ENCODE measurements around the gene SH3BP1. TPM values are rescaled to one million over a fixed set of nuclear protein-coding genes. Genes with fewer than 3 reads are reported as not detected.

SH3BP1 gene
- total and polyA plus RNA-seq, 2 experiments from 2014 or later, result 9.5 to 46.7 TPM

- H3K9me2 ChIP-seq (ENCODE audit: insufficient read depth), result no peaks in the 10 kb centered on the region
- H3K27ac Mint-ChIP-seq, result no peak overlapping the region
- TF ChIP-seq, protein P1, sequence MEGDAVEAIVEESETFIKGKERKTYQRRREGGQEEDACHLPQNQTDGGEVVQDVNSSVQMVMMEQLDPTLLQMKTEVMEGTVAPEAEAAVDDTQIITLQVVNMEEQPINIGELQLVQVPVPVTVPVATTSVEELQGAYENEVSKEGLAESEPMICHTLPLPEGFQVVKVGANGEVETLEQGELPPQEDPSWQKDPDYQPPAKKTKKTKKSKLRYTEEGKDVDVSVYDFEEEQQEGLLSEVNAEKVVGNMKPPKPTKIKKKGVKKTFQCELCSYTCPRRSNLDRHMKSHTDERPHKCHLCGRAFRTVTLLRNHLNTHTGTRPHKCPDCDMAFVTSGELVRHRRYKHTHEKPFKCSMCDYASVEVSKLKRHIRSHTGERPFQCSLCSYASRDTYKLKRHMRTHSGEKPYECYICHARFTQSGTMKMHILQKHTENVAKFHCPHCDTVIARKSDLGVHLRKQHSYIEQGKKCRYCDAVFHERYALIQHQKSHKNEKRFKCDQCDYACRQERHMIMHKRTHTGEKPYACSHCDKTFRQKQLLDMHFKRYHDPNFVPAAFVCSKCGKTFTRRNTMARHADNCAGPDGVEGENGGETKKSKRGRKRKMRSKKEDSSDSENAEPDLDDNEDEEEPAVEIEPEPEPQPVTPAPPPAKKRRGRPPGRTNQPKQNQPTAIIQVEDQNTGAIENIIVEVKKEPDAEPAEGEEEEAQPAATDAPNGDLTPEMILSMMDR (conservative IDR thresholded peaks at IDR 0.05; ENCODE audit: low read depth in 2 of 2), result no peak
- TF ChIP-seq ZNF462 (CRISPR knock-in tag; IDR thresholded peaks at IDR 0.05) (no peak), REST (IDR thresholded peaks at IDR 0.05; ENCODE audit: unreplicated experiment) (no peak), POLR2AphosphoS5 (IDR thresholded peaks at IDR 0.05; ENCODE audit: low read depth) (no peak), ZNF114 (CRISPR knock-in tag; IDR thresholded peaks at IDR 0.05) (no peak)
- H3K36me3 Mint-ChIP-seq (ENCODE audit: low read depth), result peaks cover 9% of the 10 kb centered on the region; the same call in 2 of the 3 replicates
- H3K27me3 ChIP-seq (ENCODE audit: insufficient read depth), result no peaks in the 10 kb centered on the region
- H3K4me2 ChIP-seq, result no peak overlapping the region
- H3K4me1 ChIP-seq (ENCODE audit: insufficient read depth), result no peaks in the 10 kb centered on the region
- H3K9me3 Mint-ChIP-seq, result no peaks in the 10 kb centered on the region; the same call in 1 of the 3 replicates
- no peak overlapping the region for H3K27ac ChIP-seq (ENCODE audit: low read depth)
- H3K36me3 ChIP-seq (ENCODE audit: insufficient read depth), result no peaks in the 10 kb centered on the region; the same call in 1 of the 2 replicates
- no peak overlapping the region for H3K4me3 Mint-ChIP-seq
- H3K79me2 ChIP-seq (replicated peaks; ENCODE audit: insufficient read depth), result no peaks in the 10 kb centered on the region
- H3F3A ChIP-seq (replicated peaks; ENCODE audit: low read depth), result peaks cover 5% of the 10 kb centered on the region; the same call in 1 of the 2 replicates
- H3K4me3 ChIP-seq, result no peak overlapping the region
- no peak for ATAC-seq
- H2AFZ ChIP-seq, result no peak overlapping the region
- H3K4me1 Mint-ChIP-seq, result peaks cover 2% of the 10 kb centered on the region
- no peak for DNase-seq (ENCODE audit: low spot score)
- no peaks in the 10 kb centered on the region for H4K20me1 ChIP-seq (replicated peaks; ENCODE audit: insufficient read depth)
- peaks cover 3% of the 10 kb centered on the region for H3K27me3 Mint-ChIP-seq (ENCODE audit: insufficient read depth, low read depth, poor library complexity)
These were observed 11.9 kb upstream of the SH3BP1 start for GRCh38 chr22:37627545-37627944.

Data from GM23338 (cell line).